Thoracic aorta (tissue), 2 donors: ENCODE data around the gene FOXS1. TPM values are rescaled to one million over a fixed set of nuclear protein-coding genes. Genes with fewer than 3 reads are reported as not detected.

Experiments
- ATAC-seq: fragments of 150-250 bp; one replicate; pipeline ENCODE4 v1.8.0; 2017; ENCODE audit warnings: low read depth; ENCODE audit not compliant: insufficient number of reproducible peaks, low FRiP score
- DNase-seq: peaks from one replicate; pipeline ENCODE4 v3.0.0-alpha.2; 2020; ENCODE audit warnings: low spot score
- H3K27ac ChIP-seq, 2 donors: fragments of 200-600 bp; sonication (generic); 1 replicate in 1 of 2; 2 replicates in 1 of 2; pipeline ENCODE4 v1.5.1; 2016; ENCODE audit warnings: mild to moderate bottlenecking in 2 of 2, moderate library complexity in 2 of 2
- H3K27me3 ChIP-seq: fragments of 200-600 bp; sonication (generic); replicated peaks from 2 replicates; pipeline ENCODE4 v1.6.0; 2016; ENCODE audit warnings: mild to moderate bottlenecking; ENCODE audit not compliant: insufficient read depth
- H3K36me3 ChIP-seq: fragments of 200-600 bp; sonication (generic); one replicate; pipeline ENCODE4 v1.5.1; 2016
- H3K4me1 ChIP-seq, 2 donors: fragments of 200-600 bp; sonication (generic); 1 replicate in 1 of 2; 2 replicates in 1 of 2; pipeline versions ENCODE4 v1.5.1 to v1.6.0; 2016; ENCODE audit warnings: low read depth in 2 of 2, mild to moderate bottlenecking in 1 of 2; ENCODE audit not compliant: control insufficient read depth in 1 of 2
- H3K4me3 ChIP-seq: fragments of 200-600 bp; sonication (generic); 2 replicates; pipeline ENCODE4 v1.5.1; 2016; ENCODE audit warnings: mild to moderate bottlenecking
- H3K9me3 ChIP-seq: fragments of 200-600 bp; sonication (generic); 2 replicates; pipeline ENCODE4 v1.5.1; 2016
- total RNA-seq, 2 donors: library from RNA; depleted of rRNA; stranded (reverse); fragments of >200 nt; gene quantifications; one replicate each; pipeline versions ENCODE4 v1.1.0 to v1.2.3, GENCODE V29; 2016
- TF ChIP-seq, protein P1 (sequence below): fragments of 200-600 bp; sonication (generic); IDR thresholded peaks from one replicate; pipeline ENCODE4 v1.5.1; 2019; ENCODE audit warnings: antibody characterized with exemption

Gene FOXS1
- total RNA-seq, 2 donors from 2014 or later: 13.9 to 44.5 TPM

DNA sequence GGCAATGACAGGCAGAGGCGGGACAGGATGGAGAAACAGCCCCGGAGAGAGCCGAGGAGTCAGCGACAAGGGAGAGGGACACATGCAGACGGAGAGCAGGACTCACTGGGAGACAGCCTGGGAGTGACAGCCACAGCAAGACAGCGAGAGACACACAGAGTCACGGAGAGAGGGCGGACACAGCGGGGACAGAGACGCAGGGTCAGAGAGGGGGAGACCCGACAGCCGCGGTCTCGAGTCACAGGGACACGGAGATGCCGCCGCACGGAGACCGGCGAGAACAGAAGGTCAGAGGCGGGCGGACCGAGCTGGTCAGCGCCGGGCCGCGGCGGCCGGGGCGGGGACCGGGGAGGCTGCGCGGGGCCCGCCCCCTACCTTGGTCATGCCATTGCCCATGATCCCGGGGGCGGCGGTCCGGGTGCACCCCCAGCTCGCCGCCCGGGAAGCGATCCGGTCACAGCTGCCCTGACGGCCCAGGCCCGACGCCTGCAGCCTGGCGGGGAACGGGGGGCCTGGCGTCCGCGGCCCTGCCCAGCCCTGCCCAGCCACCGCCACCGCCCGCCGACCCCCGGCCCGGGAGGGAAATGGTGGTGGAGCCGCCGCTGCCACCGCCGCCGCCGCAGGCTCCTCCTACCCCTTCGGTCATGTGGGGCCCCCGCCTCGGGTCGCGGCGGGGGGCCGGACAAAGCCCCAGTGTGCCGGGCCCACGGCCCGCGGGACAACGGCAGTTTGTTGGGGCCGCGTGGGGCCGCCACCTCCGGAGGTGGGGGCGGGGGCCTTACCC is 24.7 kb upstream of the FOXS1 start, which contains the start of the genes DUSP15 and TTLL9:
TSS of gene DUSP15 (minus strand) at position 586 of the 784 bp plus-strand sequence. CDS start at position 396, 190 bp downstream.
TSS of gene TTLL9 (plus strand) at position 693 of the 784 bp plus-strand sequence. CDS start 493 bp downstream, outside the sequence.
- Histone ChIP-seq H3K27ac (peak within 1 kb of the TSS; percentile 37 to 58), H3K4me3 (peak within 1 kb of the TSS; percentile 77), H3K36me3 (no peaks in the 10 kb centered on the region), H3K27me3 (no peaks in the 10 kb centered on the region), H3K4me1 (peaks cover 8 to 31% of the 10 kb centered on the region in 2 donors), H3K9me3 (no peaks in the 10 kb centered on the region)
- TF ChIP-seq, protein P1, sequence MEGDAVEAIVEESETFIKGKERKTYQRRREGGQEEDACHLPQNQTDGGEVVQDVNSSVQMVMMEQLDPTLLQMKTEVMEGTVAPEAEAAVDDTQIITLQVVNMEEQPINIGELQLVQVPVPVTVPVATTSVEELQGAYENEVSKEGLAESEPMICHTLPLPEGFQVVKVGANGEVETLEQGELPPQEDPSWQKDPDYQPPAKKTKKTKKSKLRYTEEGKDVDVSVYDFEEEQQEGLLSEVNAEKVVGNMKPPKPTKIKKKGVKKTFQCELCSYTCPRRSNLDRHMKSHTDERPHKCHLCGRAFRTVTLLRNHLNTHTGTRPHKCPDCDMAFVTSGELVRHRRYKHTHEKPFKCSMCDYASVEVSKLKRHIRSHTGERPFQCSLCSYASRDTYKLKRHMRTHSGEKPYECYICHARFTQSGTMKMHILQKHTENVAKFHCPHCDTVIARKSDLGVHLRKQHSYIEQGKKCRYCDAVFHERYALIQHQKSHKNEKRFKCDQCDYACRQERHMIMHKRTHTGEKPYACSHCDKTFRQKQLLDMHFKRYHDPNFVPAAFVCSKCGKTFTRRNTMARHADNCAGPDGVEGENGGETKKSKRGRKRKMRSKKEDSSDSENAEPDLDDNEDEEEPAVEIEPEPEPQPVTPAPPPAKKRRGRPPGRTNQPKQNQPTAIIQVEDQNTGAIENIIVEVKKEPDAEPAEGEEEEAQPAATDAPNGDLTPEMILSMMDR: no peak
- DNase-seq (no peak), ATAC-seq (no peak)

DNA sequence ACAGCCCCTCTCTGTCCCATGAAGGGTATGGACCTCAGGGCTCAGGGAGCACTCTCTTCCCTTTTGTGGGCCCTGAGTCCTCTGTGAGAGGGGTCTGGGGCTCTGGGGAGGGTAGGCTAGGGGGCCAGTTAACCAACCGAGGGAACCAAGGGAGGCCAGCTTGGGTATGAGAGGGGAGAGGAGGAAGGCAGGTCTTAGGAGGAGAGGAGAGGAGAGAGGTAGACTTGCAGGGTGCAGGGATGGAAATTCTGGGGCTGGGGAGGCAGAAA is 24.2 kb upstream of the FOXS1 start:
- Histone ChIP-seq H3K4me3 (peak overlapping the region; percentile 77), H3K27me3 (no peaks in the 10 kb centered on the region), H3K27ac (peak overlapping the region; percentile 32 to 41), H3K9me3 (no peaks in the 10 kb centered on the region), H3K36me3 (no peaks in the 10 kb centered on the region), H3K4me1 (peaks cover 8 to 31% of the 10 kb centered on the region in 2 donors)
- DNase-seq (no peak), ATAC-seq (no peak)
- TF ChIP-seq, protein P1: no peak

DNA sequence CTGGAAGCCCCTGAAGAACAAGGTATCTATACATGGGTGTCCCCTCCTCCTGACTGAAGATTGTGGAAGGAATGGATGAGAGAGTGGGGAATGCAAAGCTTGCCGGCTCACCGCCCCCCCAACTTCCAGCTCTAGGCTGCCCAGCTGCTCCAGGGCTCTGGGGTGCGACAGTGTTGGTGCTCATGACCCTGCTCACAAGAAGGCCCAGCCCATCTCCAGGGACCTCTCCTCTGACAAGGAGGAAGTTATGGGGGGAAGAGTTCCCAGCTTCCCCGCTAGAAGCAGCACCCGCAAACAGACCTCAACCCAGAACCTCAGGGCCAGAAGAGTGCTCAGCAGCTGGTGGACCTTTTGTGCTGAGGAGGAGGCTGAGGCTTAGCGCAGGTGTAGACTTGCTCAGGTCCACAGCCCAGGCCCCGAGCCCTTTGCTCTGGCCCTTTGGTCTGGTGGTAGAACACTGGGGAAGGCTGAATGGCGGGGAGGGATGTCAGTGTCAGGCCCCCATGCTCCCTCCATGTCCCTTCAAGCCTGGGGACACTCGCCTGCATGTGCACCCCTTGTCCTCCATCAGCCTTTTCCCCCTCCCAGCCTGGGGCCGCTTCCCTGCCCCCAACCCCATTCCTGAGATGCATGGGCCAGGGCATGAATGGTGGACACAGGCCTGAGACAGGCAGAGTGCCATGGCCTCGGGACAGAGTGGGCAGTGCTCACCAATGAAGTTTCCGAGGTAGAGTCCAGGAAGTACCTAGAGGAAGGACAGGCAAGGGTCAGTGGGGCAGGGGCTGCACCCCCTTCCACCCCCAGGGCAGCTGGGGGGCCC is 23.7 kb upstream of the FOXS1 start:
- TF ChIP-seq, protein P1: no peak
- no peak for ATAC-seq
- Histone ChIP-seq H3K36me3 (no peaks in the 10 kb centered on the region), H3K9me3 (no peaks in the 10 kb centered on the region), H3K27me3 (no peaks in the 10 kb centered on the region), H3K4me1 (peaks cover 8 to 31% of the 10 kb centered on the region in 2 donors), H3K4me3 (peak overlapping the region; percentile 77), H3K27ac (peak overlapping the region in 1 of 2 donors; percentile 45)
- DNase-seq: no peak

DNA sequence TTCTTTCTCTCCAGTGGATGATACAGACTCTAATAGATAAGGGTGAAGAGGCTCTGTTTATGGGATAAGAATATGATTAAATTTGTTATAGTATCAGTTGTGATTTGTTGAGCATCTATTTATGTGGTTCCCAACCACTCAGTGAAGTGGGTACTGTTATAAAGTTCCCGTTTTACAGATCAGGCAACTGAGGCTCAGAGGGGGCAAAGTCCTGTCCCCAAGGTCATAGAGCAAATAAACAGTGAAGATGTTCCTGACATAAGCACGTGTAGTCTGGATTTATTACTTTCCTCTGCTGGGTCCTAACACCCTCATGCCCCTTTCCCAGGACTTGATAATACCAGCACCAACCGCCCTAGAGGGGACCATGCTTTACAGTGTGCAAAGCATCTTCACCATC is 20.8 kb upstream of the FOXS1 start:
- no peak for ATAC-seq

More for the DNA sequence above, 20.8 kb upstream of the FOXS1 start:
- Histone ChIP-seq H3K36me3 (no peaks in the 10 kb centered on the region), H3K4me3 (no peak overlapping the region), H3K4me1 (peaks cover 8 to 30% of the 10 kb centered on the region in 2 donors), H3K27me3 (no peaks in the 10 kb centered on the region), H3K9me3 (no peaks in the 10 kb centered on the region), H3K27ac (no peak overlapping the region)
- TF ChIP-seq, protein P1: no peak
- DNase-seq: no peak
